Activated CD4-positive, alpha-beta T cell treated with anti-CD3 and anti-CD28 coated beads, Interleukin-2, amount 50 U/mL, for 24 hours (primary cell): Measurements from ENCODE around the gene MCF2L2.

Source experiments
- DNase-seq, 2 donors: peaks; one replicate each; pipeline ENCODE4 v3.0.0-alpha.2; 2020; ENCODE audit warnings: low read depth in 1 of 2, low spot score in 1 of 2

The MCF2L2 gene

GRCh38 chr3:183370391-183370790, 58.0 kb downstream of the MCF2L2 start:
- DNase-seq, result no peak

GRCh38 chr3:183369627-183370026, 58.8 kb downstream of the MCF2L2 start:
- no peak for DNase-seq

GRCh38 chr3:183369117-183369516, 59.3 kb downstream of the MCF2L2 start:
- no peak for DNase-seq

- no peak for DNase-seq
These were observed 67.3 kb downstream of the MCF2L2 start for GRCh38 chr3:183360971-183361624.

GRCh38 chr3:183359036-183359435, 69.4 kb downstream of the MCF2L2 start:
- DNase-seq, result no peak

GRCh38 chr3:183357564-183358079, 70.8 kb downstream of the MCF2L2 start:
- no peak for DNase-seq

- DNase-seq, result no peak
These were observed 71.5 kb downstream of the MCF2L2 start for GRCh38 chr3:183356920-183357319.

- no peak for DNase-seq
These were observed 73.5 kb downstream of the MCF2L2 start for GRCh38 chr3:183354874-183355273.

- DNase-seq, result no peak
These were observed 74.0 kb downstream of the MCF2L2 start for GRCh38 chr3:183354325-183354831.

- DNase-seq, result no peak
These were observed 75.0 kb downstream of the MCF2L2 start for GRCh38 chr3:183353421-183353820.

GRCh38 chr3:183350164-183350563, 78.3 kb downstream of the MCF2L2 start:
- no peak for DNase-seq

GRCh38 chr3:183349421-183350157, 78.8 kb downstream of the MCF2L2 start:
- no peak for DNase-seq

GRCh38 chr3:183342824-183343223, 85.6 kb downstream of the MCF2L2 start:
- no peak for DNase-seq

- DNase-seq, result no peak
These were observed 86.7 kb downstream of the MCF2L2 start for GRCh38 chr3:183341545-183342288.

- no peak for DNase-seq
These were observed 88.2 kb downstream of the MCF2L2 start for GRCh38 chr3:183340222-183340621.

GRCh38 chr3:183339461-183340086, 88.8 kb downstream of the MCF2L2 start:
- no peak for DNase-seq

GRCh38 chr3:183338520-183338919, 89.9 kb downstream of the MCF2L2 start:
- DNase-seq, result no peak

GRCh38 chr3:183332487-183332886, 95.9 kb downstream of the MCF2L2 start:
- DNase-seq, result no peak

GRCh38 chr3:183331498-183331897, 96.9 kb downstream of the MCF2L2 start:
- DNase-seq, result no peak

- DNase-seq, result no peak
These were observed 97.5 kb downstream of the MCF2L2 start for GRCh38 chr3:183330881-183331280.

GRCh38 chr3:183329543-183329942, 98.9 kb downstream of the MCF2L2 start:
- DNase-seq, result no peak
